Inflammatory macrophage treated with lipopolysaccharide for 1 hour (primary cell): ENCODE results near the gene STK38L.
"Not testable (repeated sequence)": the region's sequence is repeated elsewhere in the genome, so short reads cannot be mapped to it uniquely, and the experiment has no call there.

Source experiments
- DNase-seq, 2 donors: peaks; one replicate each; pipeline ENCODE4 v3.0.0-alpha.2; 2020 to 2022

Gene STK38L

DNA sequence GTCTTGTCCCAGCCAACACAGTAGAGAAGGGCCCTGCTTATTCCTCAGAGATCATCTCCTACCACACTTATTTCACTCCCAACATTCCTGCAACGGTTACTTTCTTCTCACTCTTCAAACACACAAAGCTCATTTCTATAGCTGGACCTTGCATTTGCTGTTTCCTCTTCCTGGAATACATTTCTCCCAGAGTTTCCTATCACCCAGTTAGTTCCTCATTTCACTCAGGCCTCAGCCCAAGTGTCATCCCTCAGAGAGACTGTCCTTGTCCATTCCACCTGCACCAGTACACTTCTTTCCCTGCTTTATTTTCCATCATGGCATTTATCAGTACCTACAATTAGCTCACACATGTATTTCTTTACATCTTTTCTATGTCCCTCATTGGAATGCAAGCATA lies 14.7 kb upstream of the STK38L start:
- peak; percentile 31 to 51 for DNase-seq

DNA sequence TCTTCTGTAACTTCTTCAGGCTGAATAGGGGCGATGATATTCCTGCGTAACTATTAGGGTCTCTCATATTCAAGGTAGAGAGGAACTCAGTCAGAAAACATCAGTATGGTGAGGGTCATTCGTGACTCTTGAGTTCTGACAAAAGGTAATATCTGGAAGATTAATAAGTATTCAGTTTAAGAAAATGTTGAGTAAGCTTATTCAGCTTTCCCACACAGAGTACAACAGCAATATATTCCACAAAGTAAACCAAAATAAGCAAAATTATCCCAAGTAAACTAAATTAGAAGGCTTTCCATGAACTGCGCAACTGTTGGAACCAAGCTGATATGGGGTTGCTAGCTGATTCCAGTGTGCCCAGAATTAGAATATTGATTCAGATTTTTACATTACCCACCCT lies 12.7 kb upstream of the STK38L start:
- not testable (repeated sequence) for DNase-seq

DNA sequence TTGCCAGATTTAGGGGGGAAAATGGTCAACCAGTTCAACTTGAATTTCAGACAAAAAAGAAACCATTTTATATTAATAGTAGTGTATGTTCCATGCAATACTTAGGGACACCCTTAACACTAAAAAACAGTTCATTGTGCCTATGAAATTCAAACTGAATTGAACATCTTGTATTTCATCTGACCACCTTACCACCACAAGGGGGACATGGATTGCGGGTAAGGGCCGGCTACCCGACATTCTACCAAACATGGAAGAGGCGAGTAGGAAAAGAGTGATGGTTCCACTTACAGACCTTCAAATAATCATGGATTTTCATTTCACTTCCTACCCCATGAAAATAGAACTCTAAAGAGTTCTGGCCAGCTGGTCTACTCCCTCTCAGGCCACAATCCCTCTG lies 10.3 kb upstream of the STK38L start:
- DNase-seq, result no peak

DNA sequence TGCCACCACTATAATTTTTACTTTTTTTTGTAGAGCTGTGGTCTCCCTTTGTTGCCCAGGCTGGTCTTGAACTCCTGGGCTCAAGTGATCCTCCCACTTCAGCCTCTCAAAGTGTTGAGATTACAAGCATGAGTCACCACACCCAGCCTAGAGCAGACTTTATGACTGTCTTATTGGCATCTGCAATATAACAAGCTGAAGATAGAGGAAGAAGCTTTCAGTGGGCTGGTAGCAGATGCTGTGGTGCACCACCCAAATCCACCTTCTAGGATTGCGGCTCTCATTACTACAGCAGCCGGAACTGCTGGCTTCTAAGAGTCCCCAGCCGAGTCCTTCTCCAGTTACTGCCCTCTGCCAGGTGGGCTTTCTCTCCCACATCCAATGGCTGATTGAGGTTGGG lies 7.6 kb upstream of the STK38L start:
- DNase-seq, result peak; percentile 68 to 89

DNA sequence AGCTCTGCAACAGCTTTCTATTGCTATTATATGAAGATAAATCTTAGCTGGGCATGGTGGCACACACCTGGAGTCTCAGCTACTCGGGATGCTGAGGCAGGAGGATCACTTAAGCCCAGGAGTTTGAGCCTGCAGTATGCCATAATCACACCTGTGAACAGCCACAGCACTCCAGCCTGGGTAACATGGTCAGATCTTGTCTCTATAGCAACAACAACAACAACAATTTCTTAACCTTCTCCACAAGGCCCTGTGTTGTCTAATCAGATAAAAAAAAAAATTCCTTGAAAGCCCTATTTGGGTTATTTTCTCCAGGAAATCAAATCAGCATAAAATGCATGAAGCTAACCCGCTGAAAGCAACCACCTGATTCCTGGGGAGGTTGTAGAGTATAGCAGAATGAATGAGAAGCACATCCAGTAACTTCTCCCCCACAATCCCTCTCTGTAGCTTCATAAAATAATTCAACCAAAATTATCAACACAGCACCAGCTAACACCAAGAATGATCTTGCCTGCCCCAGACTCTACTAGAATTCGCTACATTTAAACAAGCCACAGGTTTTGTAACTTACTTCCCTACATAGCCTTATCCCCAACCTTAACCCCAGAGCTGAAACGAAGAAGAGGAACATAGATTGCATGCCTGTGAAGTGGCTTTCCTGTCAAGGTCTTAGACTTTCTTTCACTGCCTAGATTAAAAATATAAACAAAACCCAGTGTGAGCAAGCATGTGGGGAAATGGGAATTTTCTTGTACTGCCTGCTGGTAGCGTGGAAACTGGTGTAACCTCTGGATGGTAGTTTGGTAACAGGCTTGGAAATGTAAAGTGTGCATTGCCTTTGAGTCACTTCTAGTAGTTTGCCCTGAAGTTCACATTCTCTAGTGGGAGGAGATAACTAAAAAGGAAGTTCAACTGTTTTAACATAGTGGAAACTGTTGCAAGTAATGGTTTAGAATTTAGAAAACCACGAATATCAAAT lies 6.0 kb upstream of the STK38L start:
- peak; percentile 85 to 96 for DNase-seq

DNA sequence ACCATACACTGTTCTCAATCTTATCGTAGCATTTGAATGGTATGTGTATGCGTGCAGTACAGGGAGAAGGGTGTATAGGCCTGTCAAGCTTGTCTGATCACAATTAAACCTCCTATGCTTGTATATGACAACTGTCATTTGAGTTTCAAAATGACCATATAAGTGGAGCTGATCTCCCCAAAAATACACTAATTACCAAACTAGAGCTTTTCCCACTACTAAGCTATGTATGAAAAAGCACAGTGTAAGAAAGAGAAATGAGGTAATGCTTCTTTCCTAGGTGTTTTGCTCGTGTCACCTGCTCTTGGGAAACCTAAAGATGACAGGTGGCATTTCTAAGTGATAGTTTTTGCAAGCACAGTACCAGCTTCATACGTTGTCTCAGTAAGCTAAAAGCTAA lies 1.1 kb upstream of the STK38L start:
- DNase-seq, result no peak

DNA sequence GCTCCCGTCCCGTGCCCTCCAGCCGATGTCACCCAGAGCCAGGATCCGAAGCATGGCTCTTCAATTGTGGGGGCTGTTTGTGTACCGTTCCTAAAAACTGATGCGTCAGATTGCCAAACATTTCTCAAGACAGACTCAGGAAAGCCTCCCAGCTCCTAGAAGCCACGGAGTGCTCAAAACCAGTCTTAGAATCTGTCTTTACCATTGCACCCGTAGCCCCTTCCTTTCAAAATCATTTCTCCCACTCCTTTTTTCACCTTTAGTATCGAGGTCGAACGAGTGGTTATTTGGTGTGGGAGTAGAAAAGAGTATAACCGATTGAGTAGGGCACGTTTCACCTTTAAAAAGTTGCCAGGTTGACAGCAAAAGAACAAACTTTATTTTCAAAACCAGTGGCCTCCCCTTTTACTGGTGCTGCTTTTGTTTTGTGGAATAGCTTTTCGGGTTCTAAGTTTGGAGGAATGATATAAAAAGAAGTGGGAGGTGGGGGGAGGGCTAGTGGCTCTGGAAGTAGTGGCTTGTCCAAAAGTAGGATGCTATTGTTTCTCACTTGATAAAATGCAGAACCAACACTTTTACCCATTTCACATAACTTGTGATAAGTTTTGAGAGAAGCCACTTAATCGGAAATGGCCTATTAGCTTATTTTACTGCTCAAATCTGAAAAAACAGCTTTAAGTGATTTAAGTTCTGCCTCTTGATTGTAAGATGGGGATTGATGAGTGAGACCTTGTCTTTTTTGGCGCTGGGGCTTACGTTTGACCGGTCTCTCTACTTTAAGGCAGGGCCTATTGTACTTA lies 803 bp downstream of the STK38L start:
- DNase-seq, result peak; percentile 41 to 44

DNA sequence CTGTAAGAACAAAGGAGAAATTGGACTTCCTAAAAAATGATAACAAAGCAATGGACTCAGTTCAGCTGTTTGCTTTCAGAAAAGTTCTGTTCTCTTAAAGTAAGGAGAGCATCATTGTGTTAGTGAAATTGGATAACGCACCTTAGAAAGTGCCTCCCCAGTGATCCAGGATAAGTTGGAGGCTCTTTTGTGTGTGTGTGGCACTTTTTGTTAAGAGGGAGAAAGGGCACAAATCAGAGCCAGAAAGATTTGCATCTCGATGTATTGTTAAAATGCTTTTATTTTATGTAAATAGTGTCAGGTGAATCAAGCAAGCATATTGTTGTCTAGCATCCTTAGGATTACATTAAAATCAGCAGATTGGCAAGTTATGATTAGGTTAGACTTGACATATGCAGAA lies 2.1 kb downstream of the STK38L start:
- no peak for DNase-seq

DNA sequence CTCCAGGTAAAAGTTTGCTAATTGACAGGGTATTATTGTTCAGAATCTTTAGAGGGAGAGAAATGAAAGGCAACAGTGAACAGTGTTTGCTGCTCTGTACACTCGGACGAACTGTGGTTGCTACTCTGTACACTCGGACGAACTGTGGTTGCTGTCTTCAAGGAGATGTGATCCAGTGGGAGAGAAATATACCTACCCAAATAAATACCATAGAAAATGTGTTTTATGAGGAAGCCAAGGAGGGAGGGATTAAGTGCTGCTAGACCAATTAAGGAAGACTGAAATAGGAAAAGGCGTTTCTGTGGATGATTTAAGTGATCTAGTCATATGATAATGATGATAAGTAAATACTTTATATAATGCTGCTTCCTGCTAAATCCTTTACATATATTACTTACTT lies 2.7 kb downstream of the STK38L start:
- no peak for DNase-seq

DNA sequence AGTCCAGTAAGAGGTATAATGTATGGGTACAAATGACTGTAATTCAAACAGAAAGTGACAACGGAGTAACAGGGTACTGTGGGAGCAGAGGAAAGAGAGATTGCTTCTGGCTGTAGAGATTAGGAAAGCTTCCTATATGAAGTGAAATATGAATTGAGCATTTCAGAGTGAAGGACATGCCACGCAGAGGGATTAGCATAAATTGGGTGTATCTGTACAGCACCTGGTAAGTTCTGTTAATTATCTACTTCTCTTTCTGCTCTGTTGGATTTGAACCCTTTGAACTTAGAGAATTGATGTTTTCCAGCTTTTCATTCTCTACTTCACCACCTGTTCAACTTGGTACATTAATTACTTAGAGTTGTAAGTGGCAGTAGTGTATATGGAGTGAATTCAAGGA lies 8.8 kb downstream of the STK38L start:
- no peak for DNase-seq

DNA sequence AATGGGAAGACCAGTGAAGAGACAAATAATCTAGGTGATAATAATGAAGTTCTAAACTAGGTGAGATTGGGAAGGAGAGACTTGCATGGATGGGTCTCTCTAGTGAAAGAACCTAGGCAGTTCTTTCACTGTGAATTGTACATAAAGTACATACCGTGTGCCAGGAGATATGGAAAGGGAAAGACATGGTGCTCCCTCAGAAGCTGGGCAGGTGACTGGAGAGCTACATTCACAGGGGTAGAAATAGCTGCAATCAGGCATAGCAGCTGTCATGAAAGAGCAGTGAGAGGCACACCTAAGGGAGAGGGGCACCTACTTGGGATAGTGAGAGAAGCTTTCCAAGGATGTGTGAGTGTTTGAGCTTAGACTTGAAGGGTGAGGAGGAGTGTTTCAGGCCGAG lies 9.3 kb downstream of the STK38L start:
- DNase-seq, result no peak

DNA sequence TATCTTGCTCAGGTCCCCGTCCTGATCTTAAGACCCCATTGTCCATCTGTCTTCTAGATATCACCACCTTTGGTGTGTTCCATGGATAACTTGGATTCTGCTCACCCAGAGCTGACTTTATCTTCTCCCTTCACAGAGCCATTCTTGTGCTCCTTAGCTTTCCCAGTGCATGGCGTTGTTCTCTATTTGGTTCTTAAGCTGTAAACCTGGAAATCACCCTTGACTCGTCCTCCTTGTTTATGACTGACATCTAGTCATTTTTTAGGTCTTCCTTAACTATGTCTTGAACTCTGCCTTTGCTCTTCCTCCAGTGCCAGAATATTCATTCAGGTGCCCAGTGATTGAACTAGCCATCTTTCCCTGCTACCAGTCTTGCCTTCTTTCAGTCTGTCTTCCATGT lies 11.7 kb downstream of the STK38L start:
- peak in 1 of 2 donors; percentile 52 for DNase-seq

DNA sequence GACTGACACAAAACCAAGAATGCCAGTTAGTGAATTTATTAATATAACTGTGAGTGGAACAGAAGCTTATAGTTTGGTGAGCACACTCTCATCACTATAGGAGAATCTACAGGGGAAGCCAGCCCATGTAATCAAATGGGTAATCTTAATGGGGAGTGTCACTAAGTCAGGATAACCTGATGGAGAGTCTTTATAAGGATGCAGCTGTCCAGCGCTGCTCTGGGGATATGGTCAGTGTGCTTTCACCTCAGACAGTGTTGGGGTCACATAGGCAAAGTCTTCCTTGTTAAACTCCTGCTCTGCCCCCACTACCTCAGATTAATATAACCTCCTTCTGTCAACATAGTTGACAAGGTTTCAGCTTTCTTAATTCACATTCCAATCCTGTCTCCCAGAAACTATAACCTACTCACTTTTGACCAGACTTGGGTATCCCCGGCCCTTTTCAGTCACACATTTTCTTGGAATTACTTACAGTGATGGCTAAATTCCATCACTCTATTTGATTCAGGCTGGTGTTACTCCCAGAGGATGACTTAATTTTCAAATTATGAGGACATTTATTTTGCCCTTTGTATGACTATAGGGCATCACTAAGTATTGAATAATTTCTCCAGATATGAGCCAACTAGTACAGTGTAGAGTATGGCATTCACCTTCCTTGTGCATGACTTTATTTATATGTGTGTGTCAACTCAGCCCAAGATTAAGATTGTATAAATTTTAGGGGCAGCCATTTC lies 13.2 kb downstream of the STK38L start:
- DNase-seq, result no peak

DNA sequence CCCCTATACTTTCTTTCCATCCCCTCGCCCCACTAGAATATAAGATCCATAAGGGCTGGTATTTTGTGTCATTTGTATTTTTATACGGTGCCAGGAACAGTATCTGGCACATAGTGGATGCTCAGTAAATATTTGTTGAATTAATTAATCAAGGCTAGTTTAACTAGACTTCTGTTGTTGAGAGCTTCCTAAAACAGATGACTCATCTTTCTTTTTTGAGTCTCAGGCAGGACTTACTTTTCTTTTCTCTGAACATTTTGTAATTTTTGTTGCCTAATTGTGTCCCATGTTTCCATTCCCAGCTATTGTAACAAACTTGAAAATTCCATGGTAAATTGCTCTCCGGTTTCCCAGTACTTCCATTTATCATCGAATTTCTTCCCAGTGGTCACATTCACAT lies 16.7 kb downstream of the STK38L start:
- DNase-seq, result peak; percentile 44 to 54

DNA sequence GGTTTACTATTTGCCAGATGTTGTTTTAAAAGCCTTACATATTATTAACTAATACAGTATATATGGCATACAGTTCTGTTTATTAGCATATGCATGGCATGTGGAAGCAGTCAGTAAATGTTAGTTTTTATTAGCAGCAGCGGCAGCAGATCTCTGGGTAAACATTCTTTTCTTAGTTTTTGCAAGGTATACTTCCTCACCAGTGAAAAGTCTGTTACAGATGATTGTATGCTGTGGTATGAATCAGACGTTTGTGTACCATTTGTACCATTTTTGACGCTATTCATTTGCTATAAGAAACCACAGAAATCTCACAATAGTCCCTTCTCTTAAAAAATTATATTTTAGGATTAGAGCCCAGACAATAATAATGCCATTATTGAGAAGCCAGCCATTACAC lies 17.8 kb downstream of the STK38L start:
- DNase-seq, result no peak

DNA sequence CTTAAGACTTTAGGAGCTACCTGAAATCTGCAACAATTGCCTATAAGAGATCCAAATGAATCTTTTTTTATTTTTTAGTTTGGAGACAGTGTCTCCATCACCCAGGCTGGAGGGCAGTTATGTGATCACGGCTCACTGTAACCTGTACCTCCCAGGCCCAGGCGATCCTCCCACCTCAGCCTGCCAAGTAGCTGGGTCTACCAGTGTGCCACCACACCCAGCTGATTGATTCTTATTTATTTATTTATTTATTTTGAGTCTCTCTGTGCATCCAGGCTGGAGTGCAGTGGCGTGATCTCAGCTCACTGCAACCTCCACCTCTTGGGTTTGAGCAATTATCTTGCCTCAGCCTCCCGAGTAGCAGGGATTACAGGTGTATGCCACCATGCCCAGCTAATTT lies 26.1 kb downstream of the STK38L start:
- DNase-seq, result no peak

DNA sequence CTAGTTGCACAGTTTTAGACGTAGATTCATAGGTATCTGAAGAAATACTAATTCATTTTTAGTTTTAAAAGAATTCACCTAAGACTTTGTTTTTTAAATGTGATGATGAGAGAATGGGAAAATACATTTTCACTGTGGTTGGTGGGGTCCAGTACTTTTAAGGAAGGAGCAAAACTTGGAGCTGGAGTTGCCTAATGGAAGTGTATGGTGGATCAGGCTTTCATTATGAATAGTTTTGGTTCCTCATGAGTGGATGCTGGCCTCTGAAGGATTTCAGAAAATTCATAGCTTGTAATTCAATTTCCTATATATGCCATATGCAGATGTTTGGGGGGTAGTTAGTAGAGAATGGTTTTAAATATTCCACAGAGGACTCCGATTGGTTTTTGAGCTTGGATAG lies 27.1 kb downstream of the STK38L start:
- DNase-seq, result peak; percentile 22 to 26

DNA sequence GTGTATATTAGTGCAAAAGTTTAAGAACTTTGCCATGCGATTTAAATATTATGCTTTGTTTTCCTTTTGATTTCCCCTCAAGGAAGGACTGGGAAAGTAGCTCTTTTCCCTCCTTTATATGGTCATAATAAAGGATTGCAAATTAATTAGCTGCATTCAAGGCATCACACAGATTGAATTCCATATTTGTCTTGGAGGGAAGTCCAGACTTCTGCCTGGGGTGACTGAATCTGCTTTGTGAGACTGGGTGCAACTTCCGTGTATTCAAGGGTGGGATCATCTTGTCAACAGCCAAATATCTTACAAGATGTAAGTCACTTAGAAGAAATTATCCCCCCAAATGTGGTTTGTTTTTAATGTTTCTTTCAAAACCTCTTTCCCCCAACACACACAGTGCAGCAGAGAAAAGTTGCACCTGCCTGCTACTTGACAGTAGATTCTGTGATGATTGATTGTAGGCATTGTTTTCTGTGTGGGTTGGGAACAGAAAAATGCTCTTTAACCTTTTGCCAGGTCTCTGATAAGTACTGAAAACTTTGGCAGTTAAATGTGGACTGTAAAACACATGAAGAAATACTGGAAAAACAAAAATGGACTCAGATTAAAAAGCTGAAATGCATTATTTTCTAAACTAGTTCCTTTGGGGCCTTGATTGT lies 28.4 kb downstream of the STK38L start:
- DNase-seq, result peak; percentile 23 to 49

DNA sequence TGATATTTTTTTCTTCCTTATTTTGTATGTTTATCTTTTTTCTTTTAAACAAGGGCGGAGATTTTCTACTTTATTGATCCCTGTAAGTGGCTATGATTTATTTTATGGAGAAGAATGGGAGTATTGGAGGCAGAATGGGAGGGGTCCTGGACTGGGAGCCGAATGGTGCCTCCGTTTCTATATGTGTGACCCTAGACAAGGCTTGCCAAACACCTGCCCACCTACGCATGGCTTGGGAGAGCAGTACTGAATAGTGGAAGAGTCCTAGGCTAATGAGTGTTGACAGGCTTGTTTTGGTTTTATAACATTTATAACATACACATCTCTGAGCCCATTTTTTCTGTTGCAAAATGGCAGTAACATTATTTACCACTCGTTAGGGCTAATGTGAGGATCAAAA lies 29.0 kb downstream of the STK38L start:
- no peak for DNase-seq

DNA sequence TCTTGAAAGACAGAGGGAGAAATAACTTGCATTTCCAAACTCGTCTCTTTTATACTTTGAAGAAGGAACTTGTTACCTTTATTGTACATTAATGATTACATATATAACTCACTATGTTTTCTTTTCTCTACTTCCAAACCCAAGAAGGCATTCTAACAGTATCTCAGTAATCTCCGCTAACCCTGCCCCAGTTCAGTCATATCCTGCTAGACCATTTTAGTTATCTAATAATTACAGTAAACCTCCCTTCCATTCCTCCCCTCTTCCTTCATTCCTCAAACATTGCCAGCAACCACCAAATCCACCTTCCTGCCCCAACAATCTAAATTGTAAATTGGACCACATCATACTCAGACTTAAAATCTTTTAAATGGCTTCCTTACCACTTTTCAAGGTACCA lies 30.6 kb downstream of the STK38L start:
- DNase-seq, result no peak

DNA sequence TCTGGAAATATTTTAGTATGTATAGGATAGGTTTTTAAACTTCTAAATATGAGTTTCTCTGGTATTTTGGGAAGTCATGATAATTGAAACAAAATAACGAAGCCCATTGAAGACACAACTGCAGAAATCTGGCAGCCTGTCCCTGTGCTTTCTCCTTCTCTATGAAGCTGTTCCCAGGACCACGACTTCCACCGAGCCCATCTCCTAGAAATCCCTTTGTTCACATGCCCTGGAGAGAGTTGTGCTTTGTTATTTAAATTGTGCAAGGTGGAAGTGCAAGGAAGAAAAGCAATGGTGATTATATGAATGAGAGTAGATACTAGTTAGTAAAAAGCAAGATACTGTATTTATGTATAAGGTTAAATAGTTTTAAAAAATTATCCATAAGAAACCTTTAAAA lies 32.2 kb downstream of the STK38L start:
- no peak for DNase-seq

DNA sequence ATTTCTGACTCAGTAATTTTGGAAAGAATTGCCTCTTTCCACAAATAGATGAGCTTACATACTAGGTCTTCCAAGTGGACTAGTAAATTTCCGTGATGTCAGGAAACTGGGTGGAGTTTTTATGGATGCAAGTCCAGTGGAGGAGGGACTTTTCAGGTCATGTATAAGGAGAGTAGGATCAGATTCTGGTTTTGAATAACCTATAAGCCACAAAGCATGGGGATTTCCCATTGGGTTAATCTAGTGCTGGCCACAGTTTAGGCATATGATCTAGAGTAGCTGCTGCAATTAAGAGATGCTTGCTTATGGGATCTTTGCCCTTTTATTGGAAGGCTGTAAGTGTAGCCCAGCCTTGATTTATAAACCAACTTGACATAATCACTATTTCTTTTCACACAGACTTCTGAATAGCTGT lies 33.8 kb downstream of the STK38L start:
- peak; percentile 77 to 87 for DNase-seq

DNA sequence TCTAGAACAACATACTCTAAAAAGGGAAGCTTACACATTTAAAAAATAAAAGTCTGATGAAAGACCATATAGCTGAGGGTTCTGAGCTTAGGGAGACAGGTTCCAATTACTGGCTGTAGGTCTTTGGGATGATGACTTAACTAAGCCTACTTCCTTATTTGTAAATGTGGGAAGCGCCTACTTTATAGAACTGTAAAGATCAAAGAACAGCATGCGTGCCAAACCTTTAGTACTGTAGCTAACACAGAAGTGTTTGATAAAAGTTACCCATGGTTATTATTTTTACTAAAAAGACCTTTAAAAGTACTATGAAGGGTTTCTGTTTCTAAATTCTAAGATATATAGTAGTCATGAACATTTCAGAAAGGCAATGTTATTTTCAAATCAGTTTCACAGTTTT lies 35.7 kb downstream of the STK38L start:
- peak; percentile 56 to 65 for DNase-seq
